Fibroblast of skin of left quadriceps (primary cell): Measurements from ENCODE around the gene OR11A1.

Source experiments
- DNase-seq, 2 experiments: peaks; one replicate each; pipeline ENCODE4 v3.0.0-alpha.2; 2013; ENCODE audit warnings: low read depth in 2 of 2

OR11A1 gene

GRCh38 chr6:29388533-29388932 is 68.3 kb downstream of the OR11A1 start:
- DNase-seq, result no peak

GRCh38 chr6:29376003-29376402 is 80.9 kb downstream of the OR11A1 start:
- DNase-seq, result no peak
